Keratinocyte (primary cell): ENCODE data around the gene CSNK2A1.

Source experiments
- CTCF ChIP-seq, 3 experiments: IDR thresholded peaks in 1 of 3; conservative IDR thresholded peaks in 1 of 3; optimal IDR thresholded peaks in 1 of 3; 2 replicates in 2 of 3; 3 replicates in 1 of 3; pipeline versions ENCODE3 to v1.5.1; 2011; ENCODE audit warnings: low read length in 3 of 3, mild to moderate bottlenecking in 3 of 3, moderate library complexity in 2 of 3, control low read depth in 1 of 3, inconsistent platforms in 1 of 3; ENCODE audit not compliant: insufficient read depth in 2 of 3; ENCODE audit errors: extremely low read depth in 1 of 3
- EZH2 ChIP-seq: IDR thresholded peaks from one replicate; pipeline ENCODE4 v1.6.1; 2012; ENCODE audit warnings: inconsistent platforms, mild to moderate bottlenecking, low read length, moderate library complexity

GRCh38 chr20:454951-455350 lies 88.6 kb downstream of the CSNK2A1 start:
- TF ChIP-seq CTCF (optimal IDR thresholded peaks at IDR 0.05 in 1 of 3, IDR thresholded peaks at IDR 0.05 in 1 of 3, conservative IDR thresholded peaks at IDR 0.05 in 1 of 3; ENCODE audit: extremely low read depth in 1 of 3, insufficient read depth in 2 of 3, low read length in 3 of 3) (no peak), EZH2 (no peak)
